MM.1S (cell line): Measurements from ENCODE around the gene ZFYVE21.

Source experiments
- EZH2 ChIP-seq: fragments of 300-600 bp; sonication (generic); optimal IDR thresholded peaks from 2 replicates; pipeline ENCODE3; 2017; ENCODE audit warnings: low read depth, mild to moderate bottlenecking, antibody characterized with exemption, low read length, mixed read lengths
- TF ChIP-seq, protein P1 (sequence below): fragments of 300-600 bp; sonication (generic); IDR thresholded peaks from 2 replicates; pipeline ENCODE4 v1.5.1; 2016; ENCODE audit warnings: antibody characterized with exemption, low read length, mixed read lengths

DNA sequence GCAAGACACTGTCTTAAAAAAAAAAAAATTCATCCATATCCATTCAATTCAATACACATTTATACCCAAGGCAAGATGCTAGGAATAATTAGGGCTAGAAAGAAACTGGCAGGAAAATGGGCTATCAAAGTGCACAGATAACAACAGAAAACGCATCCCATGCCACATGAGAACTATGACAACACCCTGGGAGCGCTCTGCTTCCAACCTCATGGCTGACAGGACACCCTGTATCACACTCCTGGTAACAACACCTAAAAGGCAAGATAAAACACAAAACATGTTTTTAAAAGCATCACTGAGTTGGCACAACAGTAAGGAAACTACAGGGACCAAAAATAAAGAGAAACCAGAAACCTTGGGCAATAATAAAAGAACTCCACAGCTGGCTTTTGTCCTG, 54.9 kb downstream of the ZFYVE21 start:
- TF ChIP-seq, protein P1, sequence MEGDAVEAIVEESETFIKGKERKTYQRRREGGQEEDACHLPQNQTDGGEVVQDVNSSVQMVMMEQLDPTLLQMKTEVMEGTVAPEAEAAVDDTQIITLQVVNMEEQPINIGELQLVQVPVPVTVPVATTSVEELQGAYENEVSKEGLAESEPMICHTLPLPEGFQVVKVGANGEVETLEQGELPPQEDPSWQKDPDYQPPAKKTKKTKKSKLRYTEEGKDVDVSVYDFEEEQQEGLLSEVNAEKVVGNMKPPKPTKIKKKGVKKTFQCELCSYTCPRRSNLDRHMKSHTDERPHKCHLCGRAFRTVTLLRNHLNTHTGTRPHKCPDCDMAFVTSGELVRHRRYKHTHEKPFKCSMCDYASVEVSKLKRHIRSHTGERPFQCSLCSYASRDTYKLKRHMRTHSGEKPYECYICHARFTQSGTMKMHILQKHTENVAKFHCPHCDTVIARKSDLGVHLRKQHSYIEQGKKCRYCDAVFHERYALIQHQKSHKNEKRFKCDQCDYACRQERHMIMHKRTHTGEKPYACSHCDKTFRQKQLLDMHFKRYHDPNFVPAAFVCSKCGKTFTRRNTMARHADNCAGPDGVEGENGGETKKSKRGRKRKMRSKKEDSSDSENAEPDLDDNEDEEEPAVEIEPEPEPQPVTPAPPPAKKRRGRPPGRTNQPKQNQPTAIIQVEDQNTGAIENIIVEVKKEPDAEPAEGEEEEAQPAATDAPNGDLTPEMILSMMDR: no peak
- TF ChIP-seq EZH2: no peak
